ENCODE results near the gene MYO5C.
"Not testable (repeated sequence)": the region's sequence is repeated elsewhere in the genome, so short reads cannot be mapped to it uniquely, and the experiment has no call there.

The MYO5C gene

DNA sequence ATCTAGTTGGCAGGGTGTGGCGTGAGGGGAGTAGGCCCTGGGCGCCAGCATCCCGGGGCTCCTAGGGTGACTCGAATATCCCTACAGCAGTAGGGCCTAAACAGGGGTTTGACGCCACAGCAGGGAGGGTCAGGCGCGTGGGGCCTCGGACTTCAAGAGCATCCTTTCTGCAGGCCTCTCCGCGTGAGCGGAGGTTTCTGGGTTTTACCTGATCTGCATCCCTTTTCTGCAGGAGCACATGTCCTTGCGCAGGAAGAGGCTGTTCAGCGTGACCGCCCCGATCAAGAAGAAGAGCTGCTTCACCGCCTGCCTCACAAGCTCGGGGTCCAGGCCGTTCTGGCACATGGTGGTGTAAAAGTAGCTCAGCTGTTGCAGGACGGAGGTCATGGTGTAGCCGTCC is 90.9 kb downstream of the MYO5C start:
- DNase-seq = no peak

DNA sequence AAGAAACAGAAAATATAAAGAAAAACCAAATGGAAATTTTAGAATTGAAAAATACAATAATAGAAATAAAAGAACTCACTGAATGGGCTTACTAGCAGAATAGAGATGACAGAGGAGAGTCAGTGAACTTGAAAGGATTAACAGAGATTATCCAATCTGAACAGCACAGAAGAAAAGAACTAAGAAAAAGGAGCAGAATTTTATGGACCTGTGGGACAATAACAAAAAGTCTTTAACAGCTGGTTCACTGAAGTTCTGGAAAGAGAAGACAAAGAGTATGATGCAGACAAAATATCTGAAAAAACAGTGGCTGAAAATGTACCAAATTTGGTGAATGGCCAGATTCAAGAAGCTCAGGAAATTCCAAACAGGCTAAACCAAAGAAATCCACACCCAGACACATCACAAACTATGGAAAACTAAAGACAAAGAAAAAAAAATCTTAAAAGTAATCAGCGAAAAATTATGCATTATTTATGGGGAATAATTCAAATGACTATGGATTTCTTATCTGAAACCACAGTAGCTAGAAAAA is 94.7 kb downstream of the MYO5C start:
- DNase-seq = no peak

DNA sequence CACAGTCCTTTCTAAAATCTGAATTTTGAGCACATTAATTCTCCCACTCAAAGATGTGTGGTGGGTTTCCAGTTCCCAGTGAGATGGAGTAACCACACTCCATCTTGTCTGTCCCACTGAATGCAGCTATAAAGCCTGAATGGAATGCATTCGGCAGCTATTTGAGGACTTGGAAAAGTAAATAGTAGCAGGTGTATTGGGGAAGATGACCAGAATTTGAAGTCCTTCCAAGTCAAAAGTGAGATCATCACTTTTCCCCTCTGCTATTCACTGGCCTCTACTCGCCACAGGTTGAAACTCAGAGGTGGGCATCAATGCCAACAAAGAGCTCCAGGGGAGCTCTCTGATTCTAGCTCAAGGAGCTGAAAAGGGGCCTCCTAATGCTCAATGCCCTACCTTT is 96.3 kb downstream of the MYO5C start:
- no peak for DNase-seq

DNA sequence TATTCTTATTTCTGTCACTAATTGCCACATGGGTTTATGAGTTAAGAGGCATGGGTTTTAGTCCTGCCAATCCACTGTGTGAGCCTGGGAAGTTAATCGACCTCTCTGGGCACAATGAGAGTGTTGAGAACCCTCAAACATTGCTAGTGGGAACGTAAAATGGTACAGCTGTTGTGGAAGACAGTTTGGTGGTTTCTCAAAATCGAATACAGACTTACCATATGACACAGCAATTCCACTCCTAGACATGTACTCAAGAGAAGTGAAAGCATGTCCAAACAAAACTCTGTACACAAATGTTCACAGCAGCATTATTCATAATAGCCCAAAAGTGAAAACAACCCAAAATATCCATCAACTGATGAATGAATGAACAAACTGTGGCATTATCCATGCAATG is 98.7 kb downstream of the MYO5C start:
- no peak for DNase-seq

DNA sequence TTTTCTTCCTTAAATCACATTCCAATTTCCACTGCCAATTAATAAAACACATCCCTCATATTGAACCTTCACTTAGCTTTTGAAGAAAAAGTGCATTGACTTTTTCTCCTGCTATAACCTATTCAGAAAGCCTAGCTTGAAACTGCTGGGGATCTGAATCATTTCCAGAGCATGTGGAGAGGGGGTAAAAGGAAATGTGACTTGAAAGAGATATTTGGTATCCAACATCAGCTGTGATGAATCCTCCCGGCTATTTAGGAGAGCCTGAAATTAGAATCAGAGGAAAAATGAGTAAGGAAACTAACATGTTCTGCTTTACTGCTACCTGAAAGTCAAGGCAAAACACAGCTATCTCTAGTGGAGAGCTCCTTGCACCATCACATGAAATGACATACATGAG is 101.8 kb downstream of the MYO5C start:
- no peak for DNase-seq

DNA sequence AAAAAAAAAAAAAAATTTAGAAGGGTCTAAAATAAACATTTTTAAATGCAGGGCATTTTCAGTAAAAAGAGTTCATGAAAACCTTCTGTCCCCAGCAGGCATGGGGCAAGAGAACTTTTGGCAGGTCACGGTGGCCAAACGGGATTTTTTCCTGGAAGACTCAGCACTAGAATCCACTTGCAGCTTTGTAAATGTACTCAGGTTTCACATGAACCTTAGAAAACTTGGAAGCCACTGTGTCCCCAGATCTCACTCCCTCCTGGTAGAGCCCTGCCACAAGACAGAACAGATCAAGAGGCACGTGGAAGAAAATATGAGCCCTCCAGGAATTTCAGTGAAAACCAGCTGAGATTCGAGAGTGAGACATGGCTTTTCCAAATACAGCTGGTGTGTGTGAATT is 102.3 kb downstream of the MYO5C start:
- no peak for DNase-seq

DNA sequence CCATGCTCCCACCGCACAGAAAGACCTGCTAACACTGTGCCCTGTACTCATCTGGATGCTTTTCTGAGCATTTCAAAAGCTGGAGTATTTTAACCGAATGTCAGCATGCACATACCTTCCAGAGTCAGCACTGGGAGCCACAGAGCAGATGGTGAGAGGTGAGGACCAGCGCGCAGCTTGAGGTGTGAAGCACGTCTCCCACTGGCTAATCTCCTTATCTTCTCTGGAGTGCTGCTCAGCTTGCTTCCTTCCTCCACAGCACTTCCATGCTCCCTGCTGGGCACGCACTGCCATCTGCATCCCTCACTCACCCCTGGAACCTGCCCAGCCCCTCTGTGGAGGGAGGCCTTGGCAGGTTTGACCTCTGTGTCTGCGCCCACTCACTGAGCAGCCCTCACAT is 104.4 kb downstream of the MYO5C start, which contains the start of gene GNB5:
Gene GNB5 (minus strand): TSS at position 186 of the 400 bp plus-strand sequence. CDS start 6,716 bp downstream, outside the sequence.
- no peak for DNase-seq

DNA sequence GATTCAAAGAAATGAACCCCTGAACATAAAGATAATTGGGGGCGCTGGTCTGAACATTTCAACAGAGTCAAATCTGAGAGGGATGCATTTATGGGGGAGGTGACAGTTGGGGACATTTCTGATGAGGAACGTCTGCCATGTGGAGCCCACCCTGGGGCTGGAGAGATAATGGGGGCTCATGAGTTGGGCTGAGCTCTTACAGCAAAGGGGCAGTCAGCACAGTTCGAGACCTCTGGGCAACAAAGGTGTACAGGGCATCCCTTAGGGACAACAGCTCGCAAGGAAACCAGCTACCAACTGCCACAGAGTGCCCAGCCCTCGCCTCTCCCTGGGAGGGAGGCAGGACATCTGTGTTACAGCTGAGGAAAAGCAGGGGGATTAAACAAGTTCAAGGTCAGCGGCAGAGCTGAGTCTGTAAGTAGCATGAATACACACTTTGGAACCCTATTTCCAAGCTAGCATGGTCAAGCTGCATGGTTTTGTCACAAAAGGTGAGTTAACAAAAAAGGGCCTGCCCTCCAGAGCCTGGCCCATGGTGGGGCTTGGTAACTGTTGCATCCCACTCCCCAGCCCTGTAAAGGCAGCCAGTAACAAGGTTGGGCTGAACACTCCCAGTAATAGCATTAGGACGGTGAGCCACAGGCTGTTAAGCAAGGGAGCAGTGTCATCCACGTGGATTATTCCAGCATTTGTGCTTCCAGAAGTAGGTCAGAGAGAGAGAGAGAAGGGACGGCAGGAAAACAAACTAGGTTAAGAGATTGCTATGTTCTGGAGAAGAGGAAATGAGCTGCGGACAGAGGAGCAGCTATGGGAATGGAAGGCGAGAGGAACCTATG is 108.7 kb downstream of the MYO5C start:
- DNase-seq = no peak

DNA sequence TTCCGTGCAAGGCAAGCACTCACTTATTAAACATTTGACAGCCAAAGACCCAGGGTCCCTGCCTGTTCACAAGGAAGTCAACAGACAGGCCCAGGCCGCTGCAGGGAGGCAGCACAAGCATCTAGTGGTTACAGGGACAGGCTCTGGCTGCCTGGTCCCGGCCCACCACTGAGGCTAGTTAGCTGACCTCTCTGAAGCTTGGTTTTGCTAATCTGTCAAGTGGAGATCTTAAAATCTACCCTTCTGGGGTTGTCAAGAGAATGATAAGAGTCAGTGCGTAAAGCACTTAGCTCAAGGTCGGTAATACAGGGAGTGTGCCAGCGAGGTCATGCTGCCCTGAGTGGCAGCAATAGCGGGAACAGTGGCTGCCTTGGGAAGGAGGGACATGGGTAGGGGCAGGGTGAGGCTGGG is 110.4 kb downstream of the MYO5C start:
- DNase-seq = no peak

DNA sequence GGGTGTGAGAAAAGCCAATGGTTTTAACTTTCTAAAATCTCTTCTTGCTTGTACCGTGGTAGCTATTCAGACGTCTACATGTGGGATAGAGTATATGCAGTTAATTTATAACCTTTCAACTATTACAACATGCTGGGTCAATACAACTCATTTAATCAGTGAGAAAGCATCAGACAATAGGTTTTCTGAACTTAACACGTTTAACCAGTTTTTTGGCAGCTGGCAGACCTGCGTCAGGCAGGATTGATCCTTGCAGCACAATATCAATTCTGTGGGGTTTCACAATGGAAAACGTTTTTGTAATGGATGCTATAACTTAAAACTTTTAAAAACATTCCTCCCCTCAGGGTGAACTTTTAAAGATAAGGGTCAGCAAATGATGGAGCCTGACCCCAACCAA is 110.9 kb downstream of the MYO5C start:
- no peak for DNase-seq

DNA sequence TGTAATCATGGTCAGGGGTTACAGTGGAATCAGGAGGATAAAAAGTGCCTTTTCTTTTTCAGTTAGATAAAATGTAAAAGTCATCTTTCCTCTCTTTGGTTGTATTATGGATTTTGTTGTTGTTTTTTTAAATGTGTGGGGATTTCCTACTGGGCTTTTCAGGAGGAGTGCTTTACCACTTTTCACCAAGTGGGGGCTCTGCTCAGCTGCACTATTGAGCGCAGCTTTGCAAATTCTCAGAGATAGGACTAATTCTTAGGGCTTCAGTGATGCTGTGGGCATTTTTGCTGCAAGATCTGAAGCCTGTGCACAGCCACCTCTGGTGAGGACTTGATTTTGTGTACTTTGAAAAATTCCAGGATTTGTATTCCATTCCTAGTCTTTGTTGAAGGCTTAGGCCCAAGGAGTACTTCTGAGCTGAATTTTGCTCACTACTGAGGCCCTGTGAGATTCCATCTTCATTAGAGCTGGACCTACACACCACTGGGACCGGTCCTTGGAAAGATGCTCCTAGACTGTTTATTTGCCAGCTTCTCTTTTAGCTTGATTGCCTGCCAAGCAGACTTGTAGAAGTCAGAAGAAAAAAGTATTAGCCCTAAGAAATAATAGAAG is 111.9 kb downstream of the MYO5C start:
- no peak for DNase-seq

DNA sequence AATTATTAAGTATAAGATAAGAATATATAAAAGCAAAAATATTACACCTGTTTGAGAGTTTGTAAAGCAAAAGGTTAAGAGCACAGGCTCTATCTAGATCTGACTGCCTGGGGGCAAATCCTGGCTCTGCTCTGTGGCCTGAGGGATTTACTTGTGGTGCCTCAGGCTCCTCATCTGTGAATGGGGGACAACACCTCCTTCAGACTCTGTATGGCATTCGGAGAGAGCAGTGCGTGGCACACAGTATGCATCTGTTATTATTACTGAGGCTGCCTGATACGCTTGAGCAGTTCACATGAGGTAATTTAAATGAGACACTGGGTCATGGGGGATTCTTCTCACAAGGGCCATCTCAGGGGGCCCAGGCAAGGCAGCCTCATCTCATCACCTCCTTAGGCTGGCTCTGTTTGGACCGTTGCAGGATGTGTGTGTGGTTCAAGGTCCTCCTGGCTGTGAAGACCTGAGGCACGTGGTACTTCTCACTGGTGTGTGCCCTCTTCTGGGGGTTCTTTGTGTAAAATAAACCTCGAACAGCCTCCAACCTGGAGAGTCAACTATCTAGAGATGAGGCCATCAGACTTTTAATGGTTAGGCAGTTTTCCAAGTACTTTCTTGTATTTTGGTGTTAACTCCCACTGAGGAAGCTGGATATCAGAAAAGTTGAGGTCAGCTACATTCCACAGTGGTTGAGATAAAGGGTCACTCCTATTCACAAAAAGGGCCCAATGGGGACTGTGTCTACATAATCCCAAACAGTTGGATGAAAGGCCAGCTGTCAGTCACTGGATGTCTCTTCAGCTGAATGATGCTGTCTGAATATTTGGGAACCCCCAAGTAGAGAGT is 113.4 kb downstream of the MYO5C start:
- no peak for DNase-seq

DNA sequence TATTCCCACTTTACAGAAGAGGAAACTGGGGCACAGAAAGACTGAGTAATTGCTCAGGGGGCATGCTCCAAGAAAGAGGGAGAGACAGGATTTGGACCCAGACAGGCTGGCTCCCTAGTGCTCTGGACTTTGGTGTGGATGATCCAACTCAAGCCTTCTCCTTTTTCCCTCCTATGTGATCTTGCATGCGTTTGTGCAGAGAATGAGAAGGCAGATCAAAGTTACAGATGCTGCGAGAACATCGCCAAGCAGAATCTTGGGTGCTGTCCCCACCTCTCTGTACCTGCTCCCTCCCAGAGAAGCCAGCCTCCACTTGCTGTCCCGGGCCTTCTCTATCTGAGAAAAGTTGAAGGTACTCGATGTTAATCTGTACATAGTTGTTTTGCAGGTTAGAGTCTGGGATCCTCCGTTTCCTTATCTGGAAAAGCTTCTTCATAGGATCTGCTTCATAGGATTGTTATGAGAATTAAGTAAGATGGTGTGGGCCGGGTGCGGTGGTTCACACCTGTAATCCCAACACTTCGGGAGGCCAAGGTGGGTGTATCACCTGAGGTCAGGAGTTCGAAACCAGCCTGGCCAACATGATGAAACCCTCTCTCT is 114.7 kb downstream of the MYO5C start:
- DNase-seq = no peak

DNA sequence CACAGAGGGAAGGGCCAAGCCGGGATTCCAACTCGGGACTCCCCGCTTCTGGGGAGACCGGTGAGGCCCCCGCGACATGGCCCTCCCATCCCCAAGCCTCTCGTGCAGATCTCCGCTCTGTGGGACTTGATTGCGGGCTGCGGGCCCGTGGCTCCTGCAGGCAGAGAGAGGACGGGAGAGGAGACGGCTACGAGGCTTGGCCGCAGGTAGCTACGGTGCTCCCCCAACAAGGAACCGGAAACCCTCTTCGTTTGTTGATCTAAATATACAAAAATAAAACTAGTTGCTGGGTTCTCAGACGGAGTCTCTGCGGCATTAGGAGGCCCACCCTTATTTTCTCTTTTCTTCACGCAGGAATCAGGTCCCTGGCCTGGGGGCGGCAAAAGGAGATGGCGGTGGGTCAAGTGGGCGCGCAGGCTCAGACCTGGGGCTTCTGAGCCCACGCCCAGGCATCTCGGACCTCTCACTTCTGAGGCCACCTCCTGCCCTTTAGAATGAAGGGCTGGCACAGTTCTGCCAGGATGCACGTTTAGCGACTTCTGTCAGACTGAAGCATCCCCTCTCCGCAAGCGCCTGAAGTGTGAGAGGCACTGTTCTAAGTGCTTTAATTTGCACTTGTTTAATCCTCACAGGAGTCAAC is 115.3 kb downstream of the MYO5C start:
- peak; percentile 42 for DNase-seq

DNA sequence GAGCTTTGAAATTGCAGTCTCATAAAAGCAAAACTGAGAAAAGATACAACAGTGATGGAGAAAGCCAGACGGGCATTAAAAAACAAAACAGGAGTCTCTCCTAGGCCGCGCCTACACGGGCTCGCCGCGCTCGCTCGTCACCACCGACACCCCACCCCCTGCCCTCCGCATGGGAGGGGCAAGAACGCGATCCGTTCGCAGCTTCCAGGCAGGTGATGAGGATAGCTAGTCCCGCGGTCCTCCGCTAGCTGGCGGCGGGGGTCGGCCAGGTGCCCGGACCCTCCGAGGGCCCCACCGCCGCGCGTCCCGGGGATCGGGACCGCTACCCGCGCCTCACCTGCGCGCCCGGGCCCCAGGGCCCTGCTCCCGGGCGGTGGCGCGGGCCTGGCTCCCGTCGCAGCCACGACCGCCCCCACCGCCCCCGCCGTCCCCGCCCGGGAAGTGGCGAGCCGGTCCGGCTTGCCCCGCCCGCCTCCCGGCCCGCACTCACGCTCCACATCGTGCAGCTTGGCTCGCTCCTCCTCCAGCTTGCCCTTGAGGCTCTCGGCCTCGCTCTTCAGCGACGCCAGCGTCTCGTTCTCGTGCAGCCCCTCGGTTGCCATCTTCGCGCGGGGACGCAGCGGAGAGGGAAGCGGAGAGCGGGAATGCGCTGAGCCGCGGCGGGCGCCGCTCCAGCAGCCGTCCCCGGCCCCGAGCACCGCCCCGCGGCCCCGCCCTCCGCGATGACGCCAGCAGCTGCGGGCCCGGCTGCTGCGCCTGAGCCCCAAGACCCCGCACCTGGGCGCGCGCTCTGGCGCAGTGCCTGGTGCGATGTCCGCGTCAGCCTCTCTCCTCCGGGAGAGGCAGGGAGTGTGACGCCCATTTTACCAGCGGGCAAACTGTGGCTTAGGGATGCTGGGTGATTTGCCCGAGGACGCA is 116.1 kb downstream of the MYO5C start:
- peak; percentile 76 for DNase-seq

DNA sequence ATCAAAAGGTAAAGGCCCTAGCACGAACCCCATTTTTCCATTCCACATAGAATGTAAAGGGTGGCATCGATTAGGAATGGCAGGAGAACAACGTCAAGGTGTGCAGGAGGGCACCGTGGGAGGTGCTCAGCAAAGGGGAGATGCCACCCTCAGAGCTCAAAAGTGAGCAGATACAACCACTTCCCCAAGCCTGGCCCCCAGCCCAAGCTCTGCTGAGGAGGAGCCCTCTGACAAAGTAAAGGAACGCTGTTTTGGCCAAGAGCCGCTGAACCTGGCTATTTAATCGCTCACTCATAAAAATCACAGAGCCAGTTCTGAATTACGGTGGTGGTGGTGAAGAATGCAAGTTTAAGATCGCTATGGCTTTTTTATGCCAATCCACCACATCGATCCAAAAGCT is 116.8 kb downstream of the MYO5C start:
- DNase-seq = no peak

DNA sequence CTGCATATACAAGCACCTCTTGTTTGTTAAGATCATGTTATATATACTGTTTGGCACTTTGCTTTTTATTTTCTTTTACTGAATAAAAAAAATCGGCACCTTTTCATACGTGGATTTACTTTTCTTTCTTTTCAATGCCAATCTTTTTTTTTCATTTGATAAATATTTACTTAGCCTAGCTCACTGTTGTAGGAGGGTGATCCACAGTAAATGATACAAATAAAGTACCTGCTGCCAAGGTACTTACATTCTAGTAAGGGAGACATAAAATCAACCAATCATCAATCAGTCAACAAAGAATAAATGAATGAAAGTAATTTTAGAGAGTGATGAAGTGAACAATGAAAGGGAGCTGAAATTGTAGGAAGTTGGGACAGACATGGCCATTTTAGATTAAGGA is 122.7 kb downstream of the MYO5C start:
- no peak for DNase-seq

DNA sequence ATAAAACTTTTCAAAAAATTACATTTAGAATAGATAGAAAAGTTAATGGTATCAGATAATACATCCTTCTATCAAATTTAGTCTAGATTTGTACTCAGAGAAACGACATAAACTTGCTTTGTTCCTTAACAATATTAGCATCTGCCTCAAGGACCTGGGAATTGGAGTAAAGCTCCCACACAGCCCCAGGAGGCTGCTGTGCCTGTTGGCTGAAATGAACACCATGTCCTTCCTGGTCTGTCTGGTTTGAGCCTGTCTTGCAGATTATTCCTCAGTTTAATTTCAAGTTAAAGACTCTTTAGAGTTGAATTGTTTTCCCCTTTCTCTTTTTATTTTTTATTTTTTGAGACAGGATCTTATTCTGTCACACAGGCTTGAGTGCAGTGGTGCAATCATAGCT is 123.8 kb downstream of the MYO5C start:
- no peak for DNase-seq

DNA sequence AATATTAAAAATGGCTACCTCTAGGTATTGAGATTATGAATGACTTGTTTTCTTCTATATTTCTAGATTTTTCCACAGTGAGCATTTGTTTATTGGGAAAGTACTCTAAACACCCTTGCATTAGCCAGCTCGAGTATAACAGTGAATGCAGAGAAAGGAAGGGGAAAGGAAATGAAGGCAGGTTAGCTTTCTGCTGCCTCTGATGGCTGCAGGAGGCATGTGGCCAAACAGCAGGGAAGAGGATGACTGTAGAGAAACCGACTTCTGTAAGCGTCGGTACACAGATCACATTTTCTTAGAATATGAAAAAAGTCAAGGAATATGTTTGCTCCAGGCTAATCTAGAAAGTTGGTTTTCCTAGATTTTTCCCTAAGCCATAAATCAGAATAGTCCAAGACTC is 124.2 kb downstream of the MYO5C start:
- DNase-seq = no peak

DNA sequence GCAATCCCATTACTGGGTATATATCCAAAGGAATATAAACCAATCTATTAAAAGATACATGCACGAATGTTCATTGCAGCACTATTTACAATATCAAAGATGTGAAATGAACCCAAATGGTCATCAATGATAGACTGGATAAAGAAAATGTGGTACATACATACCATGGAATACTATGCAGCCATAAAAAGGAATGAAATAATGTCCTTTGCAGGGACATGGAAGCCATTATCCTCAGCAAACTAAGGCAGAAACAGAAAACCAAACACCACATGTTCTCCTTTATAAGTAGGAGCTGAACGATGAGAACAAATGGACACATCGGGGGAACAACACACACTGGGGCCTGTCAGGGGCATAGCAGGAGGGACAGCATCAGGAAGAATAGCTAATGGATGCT is 125.4 kb downstream of the MYO5C start:
- not testable (repeated sequence) for DNase-seq

DNA sequence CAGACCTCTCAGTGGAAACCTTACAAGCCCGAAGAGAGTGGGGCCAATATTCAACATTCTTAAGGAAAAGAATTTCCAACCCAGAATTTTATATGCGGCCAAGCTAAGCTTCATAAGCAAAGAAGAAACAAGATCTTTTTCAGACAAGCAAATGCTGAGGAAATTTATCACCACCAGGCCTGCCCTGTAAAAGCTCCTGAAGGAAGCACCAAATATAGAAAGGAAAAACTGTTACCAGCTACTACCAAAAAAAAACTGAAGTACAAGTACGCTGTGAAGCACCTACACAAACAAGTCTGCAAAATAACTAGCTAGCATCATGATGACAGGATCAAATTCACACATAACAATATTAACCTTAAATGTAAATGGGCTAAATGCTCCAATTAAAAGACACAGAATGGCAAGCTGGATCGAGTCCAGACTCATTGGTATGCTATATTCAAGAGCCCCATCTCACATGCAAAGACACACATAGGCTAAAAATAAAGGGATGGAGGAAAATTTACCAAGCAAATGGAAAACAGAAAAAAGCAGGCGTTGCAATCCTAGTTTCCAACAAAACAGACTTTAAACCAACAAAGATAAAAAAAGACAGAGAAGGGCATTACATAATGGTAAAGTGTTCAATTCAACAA is 130.0 kb downstream of the MYO5C start:
- DNase-seq = not testable (repeated sequence)
